HepG2 (cell line): ENCODE measurements around the gene CFAP97D1. TPM values are rescaled to one million over a fixed set of nuclear protein-coding genes. Genes with fewer than 3 reads are reported as not detected.

Experiments
- ATAC-seq: fragments of 200-7000 bp; cut with Tn5 transposase; 3 replicates; pipeline ENCODE4 v1.9.1; 2020; ENCODE audit warnings: mild to moderate bottlenecking, moderate library complexity
- BruUV-seq: library from RNA; stranded (reverse); fragments of 400-500 nt; replicated peaks from 2 replicates; lab custom pipeline; 2021; lab: Mats Ljungman, UMichigan
- CTCF ChIA-PET: fragments of 300-600 bp; formaldehyde crosslinking; extraction: SDS; loops from one replicate; lab custom pipeline; 2021; ENCODE audit warnings: low total read pairs, inconsistent platforms, low intra/inter-chr PET ratio; lab: Yijun Ruan, JAX
- POLR2A ChIA-PET: fragments of 350-600 bp; sonication (Branson Sonifier 250); formaldehyde crosslinking; loops from one replicate; lab custom pipeline; 2020; ENCODE audit warnings: antibody characterized with exemption, inconsistent platforms; lab: Yijun Ruan, JAX
- DNase-seq: peaks from one replicate; pipeline ENCODE4 v3.0.0-alpha.2; 2015; ENCODE audit warnings: low spot score
- FAIRE-seq: peaks from 3 replicates; lab custom pipeline; 2011; peaks lifted over from hg19 to GRCh38; lab: Jason Lieb, UNC
- H2AFZ ChIP-seq: one replicate; pipeline ENCODE4 v1.6.1; 2011; ENCODE audit warnings: low read length, inconsistent platforms
- H3K27ac ChIP-seq: fragments of 300-600 bp; 3 replicates; pipeline ENCODE4 v1.8.0; 2011; ENCODE audit warnings: mixed run types, mild to moderate bottlenecking, mixed read lengths, low read length, inconsistent platforms; ENCODE audit not compliant: insufficient read depth; ENCODE audit errors: extremely low read length
- H3K27me3 ChIP-seq, 2 experiments: fragments of 200-600 bp in 1 of 2; 2 replicates in 1 of 2; 3 replicates in 1 of 2; pipeline versions ENCODE4 v1.6.0 to v1.8.0; 2011; ENCODE audit warnings: low read length in 2 of 2, mild to moderate bottlenecking in 2 of 2, moderate library complexity in 2 of 2, inconsistent platforms in 1 of 2; ENCODE audit not compliant: insufficient read depth in 2 of 2, control insufficient read depth in 1 of 2
- H3K36me3 ChIP-seq, 2 experiments: fragments of 200-600 bp in 1 of 2; replicated peaks in 1 of 2; 2 replicates in 1 of 2; 3 replicates in 1 of 2; pipeline versions ENCODE4 v1.5.1 to v1.8.0; 2011; ENCODE audit warnings: low read length in 2 of 2, inconsistent platforms in 1 of 2; ENCODE audit not compliant: insufficient read depth in 2 of 2, control insufficient read depth in 1 of 2
- H3K4me1 ChIP-seq: 2 replicates; pipeline ENCODE4 v1.5.1; 2012; ENCODE audit warnings: low read length, inconsistent platforms; ENCODE audit not compliant: insufficient read depth
- H3K4me2 ChIP-seq: 2 replicates; pipeline ENCODE4 v1.6.0; 2011; ENCODE audit warnings: low read depth, low read length, inconsistent platforms
- H3K4me3 ChIP-seq, 3 experiments: fragments of 200-600 bp in 1 of 3; sonication (generic), shearing (Covaris generic) in 1 of 3; replicated peaks in 1 of 3; 2 replicates each; pipeline ENCODE4 v1.5.1; 2011 to 2016; ENCODE audit warnings: low read length in 3 of 3, inconsistent platforms in 2 of 3, low read depth in 2 of 3, mild to moderate bottlenecking in 2 of 3, control low read depth in 1 of 3, mixed read lengths in 1 of 3; ENCODE audit not compliant: insufficient read depth in 1 of 3
- H3K79me2 ChIP-seq: one replicate; pipeline ENCODE4 v1.6.1; 2011; ENCODE audit warnings: low read length, inconsistent platforms; ENCODE audit not compliant: insufficient read depth
- H3K9ac ChIP-seq: 2 replicates; pipeline ENCODE4 v1.6.0; 2011; ENCODE audit warnings: mild to moderate bottlenecking, low read depth, low read length, inconsistent platforms; ENCODE audit not compliant: insufficient read depth
- H3K9me3 ChIP-seq: 2 replicates; pipeline ENCODE4 v1.5.1; 2012; ENCODE audit warnings: mild to moderate bottlenecking, low read length
- H4K20me1 ChIP-seq: 2 replicates; pipeline ENCODE4 v1.6.0; 2011; ENCODE audit warnings: inconsistent platforms, mild to moderate bottlenecking, low read length, moderate library complexity; ENCODE audit not compliant: insufficient read depth
- CBFB ChIP-seq: sonication (generic); formaldehyde crosslinking; IDR thresholded peaks from 2 replicates; pipeline ENCODE4 v1.4.0; 2020; ENCODE audit warnings: missing genetic modification reagents
- CBX1 ChIP-seq: IDR thresholded peaks from one replicate; pipeline ENCODE4 v1.6.1; 2016; ENCODE audit warnings: antibody characterized with exemption, low read depth
- FOXK1 ChIP-seq: sonication (generic); formaldehyde crosslinking; IDR thresholded peaks from 2 replicates; pipeline ENCODE4 v1.4.0; 2020; ENCODE audit warnings: low read depth, missing genetic modification reagents, borderline replicate concordance
- KAT2B ChIP-seq: fragments of 150-350 bp; IDR thresholded peaks from 2 replicates; pipeline ENCODE4 v1.6.1; 2014; ENCODE audit warnings: low read depth, low read length, borderline replicate concordance
- MED13 ChIP-seq: sonication (generic); formaldehyde crosslinking; IDR thresholded peaks from 2 replicates; pipeline ENCODE4 v1.5.0; 2020; ENCODE audit warnings: missing genetic modification reagents
- MXI1 ChIP-seq: IDR thresholded peaks from 3 replicates; pipeline ENCODE4 v1.6.1; 2012; ENCODE audit warnings: low read depth, low read length, inconsistent platforms, borderline replicate concordance
- NONO ChIP-seq, 2 experiments: fragments of 450-650 bp in 1 of 2; sonication (generic) in 1 of 2; formaldehyde crosslinking in 1 of 2; IDR thresholded peaks in 1 of 2; conservative IDR thresholded peaks in 1 of 2; 2 replicates each; pipeline versions ENCODE4 v1.6.1 to v1.8.0; 2017 to 2022; ENCODE audit warnings: mild to moderate bottlenecking in 1 of 2, missing genetic modification reagents in 1 of 2, moderate library complexity in 1 of 2
- PLRG1 ChIP-seq: fragments of 450-650 bp; conservative IDR thresholded peaks from 2 replicates; pipeline ENCODE4 v1.6.1; 2016
- RELA ChIP-seq: sonication (generic); formaldehyde crosslinking; IDR thresholded peaks from 2 replicates; pipeline ENCODE4 v1.4.0; 2020; ENCODE audit warnings: missing genetic modification reagents
- THAP11 ChIP-seq: IDR thresholded peaks from 2 replicates; pipeline ENCODE4 v1.6.1; 2016; ENCODE audit warnings: missing biosample characterization, missing genetic modification reagents
- THAP9 ChIP-seq: sonication (generic); formaldehyde crosslinking; IDR thresholded peaks from 2 replicates; pipeline ENCODE4; 2020; ENCODE audit warnings: missing genetic modification reagents, mild to moderate bottlenecking, borderline replicate concordance
- ZFY ChIP-seq: sonication (generic); formaldehyde crosslinking; IDR thresholded peaks from 2 replicates; pipeline ENCODE4 v1.4.0; 2020; ENCODE audit warnings: missing genetic modification reagents
- ZNF430 ChIP-seq: sonication (generic); formaldehyde crosslinking; IDR thresholded peaks from 2 replicates; pipeline ENCODE4 v1.9.0; 2021; ENCODE audit warnings: mild to moderate bottlenecking, missing genetic modification reagents
- ZNF577 ChIP-seq: sonication (generic); formaldehyde crosslinking; IDR thresholded peaks from 2 replicates; pipeline ENCODE4 v1.4.0; 2020; ENCODE audit warnings: mild to moderate bottlenecking, low read depth, missing genetic modification reagents, borderline replicate concordance
- ZNF644 ChIP-seq: IDR thresholded peaks from 2 replicates; pipeline ENCODE4 v1.6.1; 2016; ENCODE audit warnings: low read depth
- WGBS: methylation state at CpG from one replicate; pipeline ENCODE4 v1.1.6; 2017; ENCODE audit warnings: low lambda C conversion rate; 5-methylcytosine and 5-hydroxymethylcytosine counted together
- in situ Hi-C: cut with HindIII; loops from 2 replicates; pipeline ENCODE4 v1.10.0; 2017; ENCODE audit warnings: low pct_unique_long_range_greater_than_20kb; ENCODE audit not compliant: extremely low pct_ligation_motif_present
- intact Hi-C: fragments of 100-400 bp; cut with micrococcal nuclease; formaldehyde crosslinking; loops from one replicate; pipeline ENCODE4 v1.10.0; 2022; ENCODE audit not compliant: unreplicated experiment
- polyA plus RNA-seq, 8 experiments: library from polyadenylated mRNA; depleted of rRNA in 3 of 8; stranded (reverse) in 7 of 8; unstranded in 1 of 8; fragments of >200 nt; fragmentation: Illumina TruSeq in 4 of 8; extraction: Trizol in 4 of 8; gene quantifications; 2 replicates each; pipeline versions ENCODE4 v1.2.1 to v1.2.3, GENCODE V29; 2011 to 2016; ENCODE audit warnings: low read depth in 4 of 8, missing spikeins in 1 of 8, mixed read lengths in 1 of 8; ENCODE audit not compliant: insufficient read depth in 1 of 8
- total RNA-seq, 5 experiments: library from RNA; depleted of rRNA; stranded (reverse); fragments of >200 nt; fragmentation: Illumina TruSeq; extraction: Trizol; gene quantifications; 2 replicates each; pipeline ENCODE4 v1.2.3, GENCODE V29; 2016; ENCODE audit warnings: low read depth in 1 of 5
- TF ChIP-seq, protein P1 (sequence below): IDR thresholded peaks from 2 replicates; pipeline ENCODE4 v1.6.1; 2012; ENCODE audit warnings: low read depth, low read length, improper control_type of control experiment
- TF ChIP-seq, protein P2 (sequence below): sonication (generic); formaldehyde crosslinking; IDR thresholded peaks from 2 replicates; pipeline ENCODE4 v1.5.1; 2020; ENCODE audit warnings: missing genetic modification reagents, mild to moderate bottlenecking, borderline replicate concordance

CFAP97D1 gene
- total and polyA plus RNA-seq, 2 of the 13 experiments (the other 11 are each of a cell fraction or from before 2014, with no cell fraction given) = 0.02 TPM; not detected in 1

DNA sequence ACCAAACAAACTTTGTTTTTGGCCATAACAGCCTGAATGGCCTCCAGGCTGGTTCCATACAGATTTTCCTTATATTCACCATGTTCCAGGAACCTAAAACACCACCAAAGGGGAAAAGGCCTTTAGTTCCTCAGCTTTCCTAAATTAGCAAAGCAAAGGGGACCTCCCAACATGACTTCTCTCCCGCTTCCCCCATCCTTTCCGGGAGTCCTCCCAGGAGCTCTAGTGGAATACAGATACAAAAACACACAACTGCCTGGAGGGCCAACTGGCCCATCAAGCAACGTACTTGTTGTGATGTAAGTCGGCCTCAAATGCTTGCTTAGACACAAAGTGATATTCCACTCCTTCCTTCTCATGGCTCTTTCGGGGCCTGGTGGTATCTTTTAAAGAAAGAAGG lies 30.6 kb downstream of the CFAP97D1 start:
- ChIA-PET CTCF (no interaction called here), POLR2A (no interaction called here)
- Histone ChIP-seq H3K27me3 (no peaks in the 10 kb centered on the region), H3K79me2 (no peaks in the 10 kb centered on the region), H3K9me3 (no peaks in the 10 kb centered on the region), H3K36me3 (no peaks in the 10 kb centered on the region), H3K4me1 (no peaks in the 10 kb centered on the region), H3K27ac (no peak overlapping the region), H3K9ac (no peak overlapping the region), H3K4me2 (no peak overlapping the region), H3K4me3 (no peak overlapping the region), H2AFZ (no peak overlapping the region), H4K20me1 (no peaks in the 10 kb centered on the region)
- no peak for DNase-seq
- BruUV-seq = no TSS peak
- no peak for ATAC-seq
- in situ Hi-C loops = no loop called here
- intact Hi-C loops = no loop called here
- FAIRE-seq = no peak
- 75% methylated on average over 5 of the region's 5 CpGs for WGBS
- no peak for TF ChIP-seq CBFB (CRISPR knock-in tag)
- TF ChIP-seq RELA (CRISPR knock-in tag) = no peak
- TF ChIP-seq MXI1 = no peak
- TF ChIP-seq MED13 = no peak
- TF ChIP-seq, protein P1, sequence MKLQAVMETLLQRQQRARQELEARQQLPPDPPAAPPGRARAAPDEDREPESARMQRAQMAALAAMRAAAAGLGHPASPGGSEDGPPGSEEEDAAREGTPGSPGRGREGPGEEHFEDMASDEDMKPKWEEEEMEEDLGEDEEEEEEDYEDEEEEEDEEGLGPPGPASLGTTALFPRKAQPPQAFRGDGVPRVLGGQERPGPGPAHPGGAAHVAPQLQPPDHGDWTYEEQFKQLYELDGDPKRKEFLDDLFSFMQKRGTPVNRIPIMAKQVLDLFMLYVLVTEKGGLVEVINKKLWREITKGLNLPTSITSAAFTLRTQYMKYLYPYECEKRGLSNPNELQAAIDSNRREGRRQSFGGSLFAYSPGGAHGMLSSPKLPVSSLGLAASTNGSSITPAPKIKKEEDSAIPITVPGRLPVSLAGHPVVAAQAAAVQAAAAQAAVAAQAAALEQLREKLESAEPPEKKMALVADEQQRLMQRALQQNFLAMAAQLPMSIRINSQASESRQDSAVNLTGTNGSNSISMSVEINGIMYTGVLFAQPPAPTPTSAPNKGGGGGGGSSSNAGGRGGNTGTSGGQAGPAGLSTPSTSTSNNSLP = no peak
- TF ChIP-seq FOXK1 (CRISPR knock-in tag) = no peak
- TF ChIP-seq ZNF430 (CRISPR knock-in tag) = no peak
- TF ChIP-seq ZNF644 (CRISPR knock-in tag) = no peak
- no peak for TF ChIP-seq PLRG1
- no peak for TF ChIP-seq THAP9 (CRISPR knock-in tag)
- TF ChIP-seq, protein P2, sequence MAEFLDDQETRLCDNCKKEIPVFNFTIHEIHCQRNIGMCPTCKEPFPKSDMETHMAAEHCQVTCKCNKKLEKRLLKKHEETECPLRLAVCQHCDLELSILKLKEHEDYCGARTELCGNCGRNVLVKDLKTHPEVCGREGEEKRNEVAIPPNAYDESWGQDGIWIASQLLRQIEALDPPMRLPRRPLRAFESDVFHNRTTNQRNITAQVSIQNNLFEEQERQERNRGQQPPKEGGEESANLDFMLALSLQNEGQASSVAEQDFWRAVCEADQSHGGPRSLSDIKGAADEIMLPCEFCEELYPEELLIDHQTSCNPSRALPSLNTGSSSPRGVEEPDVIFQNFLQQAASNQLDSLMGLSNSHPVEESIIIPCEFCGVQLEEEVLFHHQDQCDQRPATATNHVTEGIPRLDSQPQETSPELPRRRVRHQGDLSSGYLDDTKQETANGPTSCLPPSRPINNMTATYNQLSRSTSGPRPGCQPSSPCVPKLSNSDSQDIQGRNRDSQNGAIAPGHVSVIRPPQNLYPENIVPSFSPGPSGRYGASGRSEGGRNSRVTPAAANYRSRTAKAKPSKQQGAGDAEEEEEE (CRISPR knock-in tag) = no peak
- TF ChIP-seq THAP11 (CRISPR knock-in tag) = no peak
- TF ChIP-seq CBX1 = no peak
- no peak for TF ChIP-seq ZFY
- no peak for TF ChIP-seq ZNF577
- TF ChIP-seq NONO (IDR thresholded peaks at IDR 0.05) = no peak
- no peak for TF ChIP-seq NONO (CRISPR knock-in tag; conservative IDR thresholded peaks at IDR 0.05)
- TF ChIP-seq KAT2B = no peak
